ENCODE data around the gene SLC1A2. TPM values are rescaled to one million over a fixed set of nuclear protein-coding genes. Genes with fewer than 3 reads are reported as not detected.

SLC1A2 gene
- polyA plus RNA-seq, 4 donors, result 0.15 to 0.18 TPM; not detected in 2

GRCh38 chr11:35225946-35226520, 193.3 kb downstream of the SLC1A2 start:
- Histone ChIP-seq H3K9me3 (ENCODE audit: control insufficient read depth in 2 of 2, insufficient read depth in 1 of 2, low read depth in 1 of 2, low read length in 1 of 2) (no peaks in the 10 kb centered on the region), H3K36me3 (ENCODE audit: control insufficient read depth in 3 of 3, insufficient read depth in 2 of 3, low read depth in 1 of 3, low read length in 3 of 3) (peaks cover 0 to 14% (median 4%) of the 10 kb centered on the region in 3 donors), H3K27ac (ENCODE audit: low read depth in 1 of 3, low read length in 2 of 3) (no peak overlapping the region), H3K27me3 (ENCODE audit: control insufficient read depth in 3 of 3, insufficient read depth in 3 of 3, low read length in 3 of 3) (no peaks in the 10 kb centered on the region), H3K4me3 (ENCODE audit: low read depth in 1 of 3, low read length in 3 of 3) (no peak overlapping the region), H3K4me1 (ENCODE audit: control insufficient read depth in 3 of 3, insufficient read depth in 2 of 3, low read depth in 1 of 3, low read length in 2 of 3) (peaks cover 0 to 2% (median 0%) of the 10 kb centered on the region in 3 donors)
- DNase-seq (no peak), FAIRE-seq (no peak)
- WGBS, 3 donors, result 63 to 72% (median 68%) methylated on average over 3 of the region's 3 CpGs

GRCh38 chr11:35223991-35224390, 195.4 kb downstream of the SLC1A2 start:
- H3K9me3 ChIP-seq (ENCODE audit: control insufficient read depth in 2 of 2, insufficient read depth in 1 of 2, low read depth in 1 of 2, low read length in 1 of 2), result no peaks in the 10 kb centered on the region
- no peaks in the 10 kb centered on the region for H3K27me3 ChIP-seq (ENCODE audit: control insufficient read depth in 3 of 3, insufficient read depth in 3 of 3, low read length in 3 of 3)
- peak overlapping the region in 1 of 3 donors; percentile 14 for H3K27ac ChIP-seq (ENCODE audit: low read depth in 1 of 3, low read length in 2 of 3)
- H3K36me3 ChIP-seq (ENCODE audit: control insufficient read depth in 3 of 3, insufficient read depth in 2 of 3, low read depth in 1 of 3, low read length in 3 of 3), result peaks cover 3 to 18% (median 8%) of the 10 kb centered on the region in 3 donors
- WGBS, 3 donors, result 88 to 100% (median 98%) methylated on average over 1 of the region's 1 CpG
- H3K4me1 ChIP-seq (ENCODE audit: control insufficient read depth in 3 of 3, insufficient read depth in 2 of 3, low read depth in 1 of 3, low read length in 2 of 3), result peaks cover 0 to 2% (median 0%) of the 10 kb centered on the region in 3 donors
- FAIRE-seq (no peak), DNase-seq (no peak)
- H3K4me3 ChIP-seq (ENCODE audit: low read depth in 1 of 3, low read length in 3 of 3), result no peak overlapping the region

- Histone ChIP-seq H3K27me3 (ENCODE audit: control insufficient read depth in 3 of 3, insufficient read depth in 3 of 3, low read length in 3 of 3) (no peaks in the 10 kb centered on the region), H3K4me1 (ENCODE audit: control insufficient read depth in 3 of 3, insufficient read depth in 2 of 3, low read depth in 1 of 3, low read length in 2 of 3) (no peaks in the 10 kb centered on the region), H3K4me3 (ENCODE audit: low read depth in 1 of 3, low read length in 3 of 3) (no peak overlapping the region), H3K9me3 (ENCODE audit: control insufficient read depth in 2 of 2, insufficient read depth in 1 of 2, low read depth in 1 of 2, low read length in 1 of 2) (no peaks in the 10 kb centered on the region), H3K36me3 (ENCODE audit: control insufficient read depth in 3 of 3, insufficient read depth in 2 of 3, low read depth in 1 of 3, low read length in 3 of 3) (peaks cover 3 to 14% (median 8%) of the 10 kb centered on the region in 3 donors), H3K27ac (ENCODE audit: low read depth in 1 of 3, low read length in 2 of 3) (peak overlapping the region in 1 of 3 donors; percentile 14)
- FAIRE-seq, result no peak
- DNase-seq, result peak in 1 of 2 donors; percentile 38
- 62 to 90% (median 84%) methylated on average over 9 of the region's 9 CpGs for WGBS, 3 donors
Observed at GRCh38 chr11:35223371-35223796, 196.0 kb downstream of the SLC1A2 start.

- no peak overlapping the region for H3K4me3 ChIP-seq (ENCODE audit: low read depth in 1 of 3, low read length in 3 of 3)
- 89 to 93% (median 89%) methylated on average over 1 of the region's 1 CpG for WGBS, 3 donors
- peaks cover 3 to 16% (median 8%) of the 10 kb centered on the region in 3 donors for H3K36me3 ChIP-seq (ENCODE audit: control insufficient read depth in 3 of 3, insufficient read depth in 2 of 3, low read depth in 1 of 3, low read length in 3 of 3)
- H3K27me3 ChIP-seq (ENCODE audit: control insufficient read depth in 3 of 3, insufficient read depth in 3 of 3, low read length in 3 of 3), result no peaks in the 10 kb centered on the region
- no peaks in the 10 kb centered on the region for H3K9me3 ChIP-seq (ENCODE audit: control insufficient read depth in 2 of 2, insufficient read depth in 1 of 2, low read depth in 1 of 2, low read length in 1 of 2)
- H3K4me1 ChIP-seq (ENCODE audit: control insufficient read depth in 3 of 3, insufficient read depth in 2 of 3, low read depth in 1 of 3, low read length in 2 of 3), result no peaks in the 10 kb centered on the region
- FAIRE-seq (no peak), DNase-seq (peak in 1 of 2 donors; percentile 5)
- H3K27ac ChIP-seq (ENCODE audit: low read depth in 1 of 3, low read length in 2 of 3), result no peak overlapping the region
Observed at GRCh38 chr11:35218956-35219355, 200.4 kb downstream of the SLC1A2 start.

- WGBS, 3 donors, result 40 to 55% (median 53%) methylated on average over 3 of the region's 3 CpGs
- Histone ChIP-seq H3K27ac (ENCODE audit: low read depth in 1 of 3, low read length in 2 of 3) (no peak overlapping the region), H3K9me3 (ENCODE audit: control insufficient read depth in 2 of 2, insufficient read depth in 1 of 2, low read depth in 1 of 2, low read length in 1 of 2) (no peaks in the 10 kb centered on the region), H3K27me3 (ENCODE audit: control insufficient read depth in 3 of 3, insufficient read depth in 3 of 3, low read length in 3 of 3) (no peaks in the 10 kb centered on the region), H3K36me3 (ENCODE audit: control insufficient read depth in 3 of 3, insufficient read depth in 2 of 3, low read depth in 1 of 3, low read length in 3 of 3) (peaks cover 3 to 13% (median 8%) of the 10 kb centered on the region in 3 donors), H3K4me1 (ENCODE audit: control insufficient read depth in 3 of 3, insufficient read depth in 2 of 3, low read depth in 1 of 3, low read length in 2 of 3) (no peaks in the 10 kb centered on the region), H3K4me3 (ENCODE audit: low read depth in 1 of 3, low read length in 3 of 3) (no peak overlapping the region)
- FAIRE-seq (no peak), DNase-seq (no peak)
Observed at GRCh38 chr11:35216962-35217678, 202.2 kb downstream of the SLC1A2 start.

- Histone ChIP-seq H3K27ac (ENCODE audit: low read depth in 1 of 3, low read length in 2 of 3) (no peak overlapping the region), H3K36me3 (ENCODE audit: control insufficient read depth in 3 of 3, insufficient read depth in 2 of 3, low read depth in 1 of 3, low read length in 3 of 3) (peaks cover 3 to 9% (median 4%) of the 10 kb centered on the region in 3 donors), H3K27me3 (ENCODE audit: control insufficient read depth in 3 of 3, insufficient read depth in 3 of 3, low read length in 3 of 3) (no peaks in the 10 kb centered on the region), H3K4me3 (ENCODE audit: low read depth in 1 of 3, low read length in 3 of 3) (no peak overlapping the region), H3K4me1 (ENCODE audit: control insufficient read depth in 3 of 3, insufficient read depth in 2 of 3, low read depth in 1 of 3, low read length in 2 of 3) (no peaks in the 10 kb centered on the region), H3K9me3 (ENCODE audit: control insufficient read depth in 2 of 2, insufficient read depth in 1 of 2, low read depth in 1 of 2, low read length in 1 of 2) (no peaks in the 10 kb centered on the region)
- DNase-seq (no peak), FAIRE-seq (no peak)
Observed at GRCh38 chr11:35215945-35216344, 203.4 kb downstream of the SLC1A2 start.

- Histone ChIP-seq H3K4me3 (ENCODE audit: low read depth in 1 of 3, low read length in 3 of 3) (no peak overlapping the region), H3K27ac (ENCODE audit: low read depth in 1 of 3, low read length in 2 of 3) (no peak overlapping the region), H3K9me3 (ENCODE audit: control insufficient read depth in 2 of 2, insufficient read depth in 1 of 2, low read depth in 1 of 2, low read length in 1 of 2) (no peaks in the 10 kb centered on the region), H3K27me3 (ENCODE audit: control insufficient read depth in 3 of 3, insufficient read depth in 3 of 3, low read length in 3 of 3) (no peaks in the 10 kb centered on the region), H3K36me3 (ENCODE audit: control insufficient read depth in 3 of 3, insufficient read depth in 2 of 3, low read depth in 1 of 3, low read length in 3 of 3) (peaks cover 0 to 6% (median 5%) of the 10 kb centered on the region in 3 donors), H3K4me1 (ENCODE audit: control insufficient read depth in 3 of 3, insufficient read depth in 2 of 3, low read depth in 1 of 3, low read length in 2 of 3) (no peaks in the 10 kb centered on the region)
- DNase-seq, result no peak
- 35 to 43% (median 35%) methylated on average over 1 of the region's 1 CpG for WGBS, 3 donors
- FAIRE-seq, result no peak
Observed at GRCh38 chr11:35214792-35215193, 204.6 kb downstream of the SLC1A2 start.

- H3K9me3 ChIP-seq (ENCODE audit: control insufficient read depth in 2 of 2, insufficient read depth in 1 of 2, low read depth in 1 of 2, low read length in 1 of 2), result no peaks in the 10 kb centered on the region
Observed at GRCh38 chr11:35214226-35214770, 205.1 kb downstream of the SLC1A2 start.

More at GRCh38 chr11:35214226-35214770, 205.1 kb downstream of the SLC1A2 start:
- 85 to 95% (median 93%) methylated on average over 2 of the region's 2 CpGs for WGBS, 3 donors
- H3K4me1 ChIP-seq (ENCODE audit: control insufficient read depth in 3 of 3, insufficient read depth in 2 of 3, low read depth in 1 of 3, low read length in 2 of 3), result no peaks in the 10 kb centered on the region
- no peak for DNase-seq
- no peak overlapping the region for H3K27ac ChIP-seq (ENCODE audit: low read depth in 1 of 3, low read length in 2 of 3)
- FAIRE-seq, result no peak
- H3K27me3 ChIP-seq (ENCODE audit: control insufficient read depth in 3 of 3, insufficient read depth in 3 of 3, low read length in 3 of 3), result no peaks in the 10 kb centered on the region
- H3K36me3 ChIP-seq (ENCODE audit: control insufficient read depth in 3 of 3, insufficient read depth in 2 of 3, low read depth in 1 of 3, low read length in 3 of 3), result peaks cover 0 to 6% (median 2%) of the 10 kb centered on the region in 3 donors
- no peak overlapping the region for H3K4me3 ChIP-seq (ENCODE audit: low read depth in 1 of 3, low read length in 3 of 3)
